Stimulated activated CD4-positive, alpha-beta T cell treated with anti-CD3 and anti-CD28 coated beads, Interleukin-4, amount 100 ng/mL, for 1 hour (primary cell): Measurements from ENCODE around the gene CDC37L1.
"Not testable (repeated sequence)": the region's sequence is repeated elsewhere in the genome, so short reads cannot be mapped to it uniquely, and the experiment has no call there.

Experiments used
- DNase-seq: peaks from one replicate; pipeline ENCODE4 v3.0.0-alpha.2; 2020

Gene CDC37L1

GRCh38 chr9:4679268-4680172 lies at the start of gene CDC37L1:
CDC37L1 (plus strand) TSS chr9:4679569; CDS start chr9:4679768, 199 bp downstream.
- DNase-seq = peak; percentile 100

- DNase-seq = no peak
These were observed 48.5 kb upstream of the CDC37L1 start for GRCh38 chr9:4630836-4631235.

DNA sequence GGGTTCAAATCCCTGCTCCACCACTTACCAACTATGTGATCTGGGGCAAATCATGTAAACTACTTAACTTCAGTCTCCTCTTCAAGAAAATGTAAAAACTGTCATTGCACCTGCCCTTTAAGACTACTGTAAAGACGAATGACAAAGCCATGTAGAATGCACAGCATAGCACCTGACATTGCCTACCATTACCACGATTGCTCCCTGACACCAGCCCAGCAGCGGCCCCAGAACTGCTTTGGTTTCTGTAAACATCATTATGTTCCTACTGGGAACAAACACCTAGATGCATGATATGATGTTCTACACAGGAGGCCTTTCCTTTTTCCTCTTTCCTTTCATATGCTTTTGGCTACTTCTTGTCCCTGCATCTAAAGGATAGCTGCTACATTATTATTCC lies 40.4 kb upstream of the CDC37L1 start:
- DNase-seq = no peak

DNA sequence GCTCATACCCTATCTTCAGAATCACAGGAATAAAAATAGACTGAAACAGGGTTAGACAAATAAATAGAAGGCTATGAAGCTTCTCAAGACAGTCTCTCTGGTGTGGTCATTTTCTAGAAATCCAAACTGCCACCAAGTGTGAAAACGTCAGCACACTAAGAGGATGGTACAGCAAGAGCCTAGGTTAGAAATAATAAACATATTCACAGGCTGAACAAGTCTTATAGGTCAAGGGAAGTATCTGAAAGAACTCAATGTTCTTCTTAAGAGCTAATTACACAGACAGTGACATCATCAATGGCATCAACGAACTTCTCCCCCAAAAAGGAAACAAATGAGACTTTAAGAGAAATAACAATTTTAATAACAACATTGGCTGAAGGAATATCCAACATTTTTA lies 39.9 kb upstream of the CDC37L1 start:
- DNase-seq = no peak

- peak; percentile 12 for DNase-seq
These were observed 39.3 kb upstream of the CDC37L1 start for GRCh38 chr9:4640027-4640426.

- no peak for DNase-seq
These were observed 37.0 kb upstream of the CDC37L1 start for GRCh38 chr9:4642351-4642750.

DNA sequence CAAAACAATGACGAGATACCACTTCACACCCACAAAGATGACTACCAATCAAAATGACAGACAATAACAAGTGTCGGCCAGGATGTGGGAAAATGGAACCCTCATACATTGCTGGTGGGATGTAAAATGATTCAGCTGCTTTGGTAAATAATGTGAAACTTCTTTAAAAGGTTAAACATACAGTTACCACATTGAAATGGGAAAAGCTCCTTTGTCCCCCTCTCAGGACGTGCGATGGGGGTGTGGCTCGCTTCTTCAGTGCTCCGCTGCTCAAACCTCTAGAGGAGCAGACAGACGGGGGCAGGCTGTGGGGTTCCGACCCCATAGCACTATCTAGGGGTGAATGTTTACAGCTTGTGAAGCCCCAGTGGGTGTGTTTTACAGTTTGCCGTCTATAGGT lies 25.3 kb upstream of the CDC37L1 start:
- DNase-seq = no peak

GRCh38 chr9:4654538-4654937 lies 24.8 kb upstream of the CDC37L1 start:
- DNase-seq = no peak

DNA sequence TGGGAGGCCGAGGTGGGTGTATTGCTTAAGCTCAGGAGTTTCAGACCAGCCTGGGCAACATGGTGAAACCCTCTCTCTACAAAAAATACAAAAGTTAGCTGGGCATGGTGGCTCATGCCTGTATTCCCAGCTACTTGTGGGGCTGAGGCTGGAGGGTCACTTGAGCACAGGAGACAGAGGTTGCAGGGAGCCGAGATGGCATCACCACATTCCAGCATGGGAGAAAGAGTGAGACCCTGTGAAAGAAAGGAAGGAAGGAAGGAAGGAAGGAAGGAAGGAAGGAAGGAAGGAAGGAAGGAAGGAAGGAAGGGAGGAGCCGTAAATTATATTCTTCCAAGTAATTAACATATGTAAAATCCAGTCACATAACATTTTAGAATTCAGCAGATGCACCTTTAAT lies 23.2 kb upstream of the CDC37L1 start:
- DNase-seq = not testable (repeated sequence)

GRCh38 chr9:4656621-4657020 lies 22.7 kb upstream of the CDC37L1 start:
- DNase-seq = no peak

- no peak for DNase-seq
These were observed 21.8 kb upstream of the CDC37L1 start for GRCh38 chr9:4657426-4658159.

DNA sequence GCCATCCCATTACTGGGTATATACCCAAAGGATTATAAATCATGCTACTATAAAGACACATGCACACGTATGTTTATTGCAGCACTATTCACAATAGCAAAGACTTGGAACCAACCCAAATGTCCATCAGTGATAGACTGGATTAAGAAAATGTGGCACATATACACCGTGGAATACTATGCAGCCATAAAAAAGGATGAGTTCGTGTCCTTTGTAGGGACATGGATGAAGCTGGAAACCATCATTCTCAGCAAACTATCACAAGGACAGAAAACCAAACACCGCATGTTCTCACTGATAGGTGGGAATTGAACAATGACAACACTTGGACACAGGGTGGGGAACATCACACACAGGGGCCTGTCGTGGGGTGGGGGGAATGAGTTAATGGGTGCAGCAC lies 18.7 kb upstream of the CDC37L1 start:
- not testable (repeated sequence) for DNase-seq

- DNase-seq = no peak
These were observed 18.2 kb upstream of the CDC37L1 start for GRCh38 chr9:4661165-4661564.

DNA sequence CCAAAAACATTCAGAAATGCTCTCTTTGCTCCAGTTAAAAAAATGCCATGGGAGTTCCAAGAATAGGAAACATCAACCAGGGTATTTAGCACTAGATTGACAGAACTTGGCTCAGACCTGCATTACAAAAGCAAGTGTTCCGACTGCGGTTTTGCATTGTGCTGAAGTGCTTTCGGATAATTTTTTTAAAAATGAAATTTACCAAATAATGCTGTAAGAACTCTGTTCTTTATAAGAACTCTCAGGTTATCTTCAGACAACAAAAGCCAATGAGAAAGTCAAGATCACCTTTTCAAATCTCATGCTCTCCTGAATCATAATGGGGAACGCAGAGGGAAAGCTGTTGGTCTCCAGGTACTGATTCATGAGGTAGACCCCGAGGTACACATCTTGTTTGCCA lies 17.8 kb upstream of the CDC37L1 start:
- no peak for DNase-seq

DNA sequence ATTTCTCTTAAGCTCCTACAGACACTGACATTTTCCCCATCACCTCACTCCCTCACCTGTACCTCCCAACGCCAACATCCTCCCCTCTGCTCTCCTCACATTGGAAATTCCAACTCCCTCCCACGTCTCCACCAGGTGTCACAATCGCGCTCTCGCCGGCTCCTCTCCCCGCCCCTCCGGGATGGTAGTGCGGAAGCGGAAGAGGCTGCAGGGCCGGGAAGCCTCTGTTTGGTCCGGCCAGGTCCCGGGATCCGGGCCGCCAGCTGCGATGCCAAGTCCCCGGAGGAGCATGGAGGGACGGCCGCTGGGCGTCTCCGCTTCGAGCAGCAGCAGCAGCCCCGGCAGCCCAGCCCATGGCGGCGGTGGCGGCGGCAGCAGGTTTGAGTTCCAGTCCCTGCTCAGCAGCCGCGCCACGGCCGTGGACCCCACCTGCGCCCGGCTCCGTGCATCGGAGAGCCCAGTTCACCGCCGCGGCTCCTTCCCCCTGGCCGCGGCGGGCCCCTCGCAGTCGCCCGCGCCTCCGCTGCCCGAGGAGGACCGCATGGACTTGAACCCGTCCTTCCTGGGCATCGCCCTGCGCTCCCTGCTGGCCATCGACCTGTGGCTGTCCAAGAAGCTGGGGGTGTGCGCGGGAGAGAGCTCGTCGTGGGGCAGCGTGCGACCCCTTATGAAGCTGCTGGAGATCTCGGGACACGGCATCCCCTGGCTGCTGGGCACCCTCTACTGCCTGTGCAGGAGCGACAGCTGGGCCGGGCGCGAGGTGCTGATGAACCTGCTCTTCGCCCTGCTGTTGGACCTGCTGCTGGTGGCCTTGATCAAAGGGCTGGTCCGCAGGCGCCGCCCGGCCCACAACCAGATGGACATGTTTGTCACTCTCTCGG lies 17.0 kb upstream of the CDC37L1 start, which contains the start of gene PLPP6:
Gene PLPP6, plus strand, starts transcription at position 187 of the 881 bp plus-strand sequence. Its CDS starts 82 bp downstream, at position 269.
- peak; percentile 72 for DNase-seq

DNA sequence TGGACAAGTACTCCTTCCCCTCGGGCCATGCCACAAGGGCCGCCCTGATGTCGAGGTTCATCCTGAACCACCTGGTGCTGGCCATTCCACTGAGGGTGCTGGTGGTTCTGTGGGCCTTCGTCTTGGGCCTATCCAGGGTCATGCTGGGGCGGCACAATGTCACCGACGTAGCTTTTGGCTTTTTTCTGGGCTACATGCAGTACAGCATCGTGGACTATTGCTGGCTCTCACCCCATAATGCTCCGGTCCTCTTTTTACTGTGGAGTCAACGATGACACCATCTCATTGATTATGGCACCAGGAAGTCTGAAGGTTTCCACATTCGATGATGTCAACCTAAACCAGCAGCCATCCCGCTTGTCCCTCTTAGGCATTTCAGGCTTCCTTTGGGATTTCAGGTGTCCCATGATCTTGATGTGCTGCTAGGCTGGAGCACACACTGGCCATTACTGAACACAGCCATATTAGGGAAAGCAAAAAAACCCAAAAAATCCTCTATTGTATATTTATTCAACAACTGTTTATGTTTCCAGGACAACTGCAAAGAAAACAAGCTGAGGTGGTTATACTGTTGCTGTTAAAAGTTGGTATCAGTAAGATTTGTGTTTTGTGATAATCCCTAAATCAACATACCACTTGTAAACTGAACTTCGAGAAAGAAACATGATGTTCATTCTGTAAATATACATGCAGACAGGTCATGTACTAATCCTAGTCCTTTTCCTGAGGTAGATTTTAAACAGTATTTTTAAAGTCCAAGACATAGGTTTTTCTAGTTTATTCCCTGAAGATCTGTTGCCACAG lies 16.2 kb upstream of the CDC37L1 start:
- no peak for DNase-seq

- no peak for DNase-seq
These were observed 15.4 kb upstream of the CDC37L1 start for GRCh38 chr9:4663956-4664355.

- DNase-seq = no peak
These were observed 14.0 kb upstream of the CDC37L1 start for GRCh38 chr9:4665357-4665756.

DNA sequence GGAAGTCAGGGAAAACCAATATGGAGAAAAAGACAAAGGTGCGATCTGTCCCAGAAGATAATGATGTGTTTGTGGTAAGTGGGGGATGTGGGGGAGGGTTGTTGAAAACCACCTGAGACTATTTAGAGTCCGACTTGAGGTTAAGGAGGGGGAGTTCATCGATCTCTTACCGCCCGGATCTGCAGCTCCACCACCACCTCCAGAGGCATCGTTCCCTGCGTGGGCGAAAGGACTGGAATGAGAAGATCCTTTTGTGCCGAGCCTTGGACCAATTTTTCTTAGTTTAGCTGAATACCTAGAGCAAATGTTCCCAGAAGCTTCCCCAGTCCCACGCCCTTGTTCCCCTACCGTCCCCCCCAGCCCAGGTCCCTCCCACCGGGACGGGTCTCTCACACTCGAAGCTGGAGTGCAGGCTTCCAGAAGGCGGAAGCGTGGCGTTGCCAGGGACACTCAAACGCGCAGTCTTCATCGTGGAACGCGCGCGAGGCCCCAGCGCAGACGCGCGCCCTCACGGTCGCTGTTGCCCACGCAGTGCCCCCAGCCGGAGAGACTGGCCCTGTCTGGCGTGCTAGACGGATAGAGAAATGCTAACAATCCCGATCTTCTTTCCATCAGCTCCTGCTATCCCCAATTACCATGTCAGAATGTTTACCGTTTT lies 13.2 kb upstream of the CDC37L1 start, which contains the start of gene SPATA6L:
Gene SPATA6L, minus strand, starts transcription at position 439 of the 658 bp plus-strand sequence. Its CDS starts 230 bp downstream, at position 209.
- peak; percentile 44 for DNase-seq

DNA sequence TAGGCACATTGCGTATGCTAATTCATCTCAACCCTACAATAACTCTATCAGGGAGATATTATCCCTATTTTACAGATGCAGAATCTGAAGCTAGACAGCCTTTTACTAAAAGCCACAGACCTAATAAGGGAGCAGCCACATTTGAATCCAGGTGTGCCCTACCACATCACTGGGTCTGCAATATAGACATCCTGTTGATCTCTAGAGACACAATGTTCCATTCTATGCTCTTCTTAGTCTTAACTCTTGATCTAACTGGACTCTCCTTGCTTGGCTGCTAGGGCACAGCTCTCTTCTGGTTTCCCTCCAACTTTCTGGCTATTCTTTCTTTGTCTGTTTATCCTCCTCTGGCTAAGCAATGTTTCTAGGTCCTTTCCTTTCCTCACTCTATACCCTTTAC lies 11.7 kb upstream of the CDC37L1 start:
- DNase-seq = no peak

DNA sequence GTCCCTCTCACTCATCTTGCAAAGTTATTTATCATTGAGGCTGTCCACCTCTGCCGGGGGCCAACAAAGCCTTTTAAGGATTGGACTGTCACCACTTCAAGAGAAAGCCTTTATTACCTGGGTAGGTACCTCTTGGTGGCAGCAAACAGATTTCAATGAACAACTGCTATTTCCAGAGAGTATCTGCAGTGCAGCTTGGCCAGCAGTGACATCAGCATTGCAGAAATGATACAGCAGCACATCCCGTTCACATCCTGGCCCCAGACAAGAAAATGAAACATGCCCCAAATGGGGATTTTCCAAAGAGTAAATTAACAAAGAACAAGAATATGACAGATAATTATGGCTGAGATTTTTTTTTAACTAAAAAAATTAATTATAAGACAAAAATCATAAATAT lies 10.8 kb upstream of the CDC37L1 start:
- no peak for DNase-seq
